ENCODE measurements around the gene RNF168. TPM values are rescaled to one million over a fixed set of nuclear protein-coding genes. Genes with fewer than 3 reads are reported as not detected.

The RNF168 gene
- polyA plus RNA-seq, 3 donors: 14.9 to 18.0 (median 16.4) TPM

DNA sequence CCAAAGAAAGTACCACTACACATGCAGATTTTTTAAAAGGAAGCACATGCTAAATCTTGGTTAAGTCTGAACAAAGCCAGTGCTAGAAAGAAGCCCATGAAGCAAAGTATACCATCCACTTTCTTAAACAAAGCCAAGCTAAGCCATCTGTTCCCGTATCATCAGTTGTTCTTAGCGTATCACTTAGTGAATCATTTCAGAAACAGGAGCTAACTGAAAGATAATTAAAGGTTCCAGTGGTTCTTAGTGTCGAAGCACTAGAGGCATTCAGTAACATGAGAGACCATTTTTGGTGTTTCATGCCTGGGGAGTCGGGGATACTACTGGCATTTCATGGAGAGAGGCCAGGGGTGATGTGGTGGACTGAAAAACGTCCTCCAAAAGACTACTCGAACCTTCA, 84.2 kb downstream of the RNF168 start:
- no peak for DNase-seq

Other genes with a start within 250 kb of the RNF168 start
- 10 to 100 TPM; 36.8 to 44.4 (median 39.8) TPM for gene PCYT1A, start 216.0 kb downstream of the RNF168 start, polyA plus RNA-seq (ENCODE audit: insufficient read length in 3 of 3)
- 10 to 100 TPM; 32.5 to 38.0 (median 37.8) TPM for gene DYNLT2B, start 185.5 kb downstream of the RNF168 start, polyA plus RNA-seq (ENCODE audit: insufficient read length in 3 of 3)
- under 1 TPM; 0.18 to 0.21 (median 0.19) TPM for gene TM4SF19, start 165.4 kb downstream of the RNF168 start, polyA plus RNA-seq (ENCODE audit: insufficient read length in 3 of 3)
- 10 to 100 TPM; 27.3 to 37.9 (median 33.8) TPM for gene UBXN7, start 71.3 kb downstream of the RNF168 start, polyA plus RNA-seq (ENCODE audit: insufficient read length in 3 of 3)
- not detected for gene SMCO1, start 11.6 kb upstream of the RNF168 start, polyA plus RNA-seq (ENCODE audit: insufficient read length in 3 of 3)
- gene WDR53, start 64.8 kb upstream of the RNF168 start, polyA plus RNA-seq (ENCODE audit: insufficient read length in 3 of 3): 10 to 100 TPM; 15.9 to 17.4 (median 16.5) TPM
- gene FBXO45, start 64.9 kb upstream of the RNF168 start, polyA plus RNA-seq (ENCODE audit: insufficient read length in 3 of 3): 10 to 100 TPM; 12.5 to 14.0 (median 12.8) TPM
- gene NRROS, start 135.9 kb upstream of the RNF168 start, polyA plus RNA-seq (ENCODE audit: insufficient read length in 3 of 3): 1 to 10 TPM; 2.6 to 4.2 (median 3.9) TPM
- gene CEP19, start 208.5 kb upstream of the RNF168 start, polyA plus RNA-seq (ENCODE audit: insufficient read length in 3 of 3): 1 to 10 TPM; 4.3 to 5.8 (median 5.6) TPM
- gene PIGX, start 208.6 kb upstream of the RNF168 start, polyA plus RNA-seq (ENCODE audit: insufficient read length in 3 of 3): 10 to 100 TPM; 26.0 to 32.7 (median 31.0) TPM
- gene PAK2, start 236.1 kb upstream of the RNF168 start, polyA plus RNA-seq (ENCODE audit: insufficient read length in 3 of 3): 10 to 100 TPM; 63.0 to 79.8 (median 71.7) TPM

Data from renal pelvis (tissue), 4 donors.